ENCODE measurements around the gene ATP8B1. TPM values are rescaled to one million over a fixed set of nuclear protein-coding genes. Genes with fewer than 3 reads are reported as not detected.
"Not testable (repeated sequence)": the region's sequence is repeated elsewhere in the genome, so short reads cannot be mapped to it uniquely, and the experiment has no call there.

Gene ATP8B1
- total RNA-seq, 2 experiments from 2014 or later = 0.06 to 0.15 TPM

GRCh38 chr18:57738078-57738477 is 65.0 kb downstream of the ATP8B1 start:
- POLR2A ChIA-PET = interaction anchor here (0.5 kb wide), 1 partner anchor 25 kb away, joined by 3 read pairs; no protein-coding TSS in a partner anchor
- CTCF ChIA-PET = no interaction called here

GRCh38 chr18:57737400-57738060 is 65.6 kb downstream of the ATP8B1 start:
- CTCF ChIA-PET = no interaction called here
- POLR2A ChIA-PET = interaction anchor here (0.5 kb wide), 1 partner anchor 26 kb away, joined by 3 read pairs; no protein-coding TSS in a partner anchor

- POLR2A ChIA-PET, CTCF ChIA-PET: not testable (repeated sequence)
These were observed 68.1 kb downstream of the ATP8B1 start for GRCh38 chr18:57735042-57735441.

GRCh38 chr18:57733861-57734260 is 69.3 kb downstream of the ATP8B1 start:
- ChIA-PET POLR2A (no interaction called here), CTCF (no interaction called here)

- CTCF ChIA-PET = interaction anchor here (1.2 kb wide), 1 partner anchor 37 kb away, joined by 3 read pairs; no protein-coding TSS in a partner anchor
- POLR2A ChIA-PET = no interaction called here
These were observed 73.0 kb downstream of the ATP8B1 start for GRCh38 chr18:57730146-57730545.

GRCh38 chr18:57728941-57729511 is 74.1 kb downstream of the ATP8B1 start:
- ChIA-PET CTCF (interaction anchor here (1.2 kb wide), 1 partner anchor 38 kb away, joined by 3 read pairs; no protein-coding TSS in a partner anchor), POLR2A (no interaction called here)

- ChIA-PET POLR2A (no interaction called here), CTCF (no interaction called here)
These were observed 74.9 kb downstream of the ATP8B1 start for GRCh38 chr18:57727952-57728807.

- POLR2A ChIA-PET, CTCF ChIA-PET: not testable (repeated sequence)
These were observed 83.7 kb downstream of the ATP8B1 start for GRCh38 chr18:57719211-57719935.

GRCh38 chr18:57716549-57716948 is 86.6 kb downstream of the ATP8B1 start:
- ChIA-PET POLR2A (no interaction called here), CTCF (no interaction called here)

- POLR2A ChIA-PET = no interaction called here
These were observed 87.4 kb downstream of the ATP8B1 start for GRCh38 chr18:57715671-57716070.

GRCh38 chr18:57715073-57715472 is 88.0 kb downstream of the ATP8B1 start:
- POLR2A ChIA-PET = no interaction called here
- CTCF ChIA-PET = no interaction called here

More at GRCh38 chr18:57715671-57716070, 87.4 kb downstream of the ATP8B1 start:
- CTCF ChIA-PET = no interaction called here

- POLR2A ChIA-PET = no interaction called here
- CTCF ChIA-PET = no interaction called here
These were observed 92.9 kb downstream of the ATP8B1 start for GRCh38 chr18:57710226-57710625.

GRCh38 chr18:57709335-57709734 is 93.8 kb downstream of the ATP8B1 start:
- CTCF ChIA-PET = no interaction called here

GRCh38 chr18:57708288-57708687 is 94.8 kb downstream of the ATP8B1 start:
- CTCF ChIA-PET = no interaction called here

More at GRCh38 chr18:57709335-57709734, 93.8 kb downstream of the ATP8B1 start:
- POLR2A ChIA-PET = no interaction called here

GRCh38 chr18:57705832-57706595 is 97.1 kb downstream of the ATP8B1 start:
- CTCF ChIA-PET = no interaction called here
- POLR2A ChIA-PET = no interaction called here

More at GRCh38 chr18:57708288-57708687, 94.8 kb downstream of the ATP8B1 start:
- POLR2A ChIA-PET = no interaction called here

- CTCF ChIA-PET = no interaction called here
- POLR2A ChIA-PET = no interaction called here
These were observed 98.1 kb downstream of the ATP8B1 start for GRCh38 chr18:57705011-57705410.

- ChIA-PET CTCF (no interaction called here), POLR2A (no interaction called here)
These were observed 104.4 kb downstream of the ATP8B1 start for GRCh38 chr18:57698571-57699276.

- CTCF ChIA-PET = no interaction called here
These were observed 105.7 kb downstream of the ATP8B1 start for GRCh38 chr18:57697426-57697825.

GRCh38 chr18:57696271-57696670 is 106.8 kb downstream of the ATP8B1 start:
- ChIA-PET POLR2A (no interaction called here), CTCF (interaction anchor here (1.3 kb wide), 1 partner anchor 11 kb away, joined by 3 read pairs; no protein-coding TSS in a partner anchor)

More at GRCh38 chr18:57697426-57697825, 105.7 kb downstream of the ATP8B1 start:
- POLR2A ChIA-PET = no interaction called here

Data from activated CD8-positive, alpha-beta memory T cell treated with anti-CD3 and anti-CD28 coated beads for 36 hours (primary cell).